Measurements from ENCODE around the gene FUT2.
A peak's percentile ranks its signal among the peaks of the same experiment; 100 is the strongest.
"Not testable (repeated sequence)": the region's sequence is repeated elsewhere in the genome, so short reads cannot be mapped to it uniquely, and the experiment has no call there.

The FUT2 gene

GRCh38 chr19:48714759-48715675, 19.2 kb downstream of the FUT2 start:
- Histone ChIP-seq H3K9ac (ENCODE audit: low read depth in 1 of 2, low read length in 2 of 2) (peak overlapping the region; percentile 77 to 92), H3K4me3 (ENCODE audit: low read depth in 1 of 2, low read length in 2 of 2) (peak overlapping the region; percentile 72 to 84), H3K4me1 (ENCODE audit: control insufficient read depth in 1 of 2, insufficient read depth in 2 of 2, low read length in 2 of 2) (peaks cover 29 to 33% of the 10 kb centered on the region in 2 donors), H3K27ac (ENCODE audit: low read depth, low read length) (peak overlapping the region; percentile 43), H3K27me3 (ENCODE audit: control insufficient read depth in 1 of 2, insufficient read depth in 2 of 2, low read length in 2 of 2) (no peaks in the 10 kb centered on the region), H3K9me3 (ENCODE audit: control insufficient read depth in 1 of 2, low read length in 2 of 2) (peaks cover 0 to 3% of the 10 kb centered on the region in 2 donors), H3K36me3 (ENCODE audit: control insufficient read depth in 1 of 2, insufficient read depth in 2 of 2, low read length in 2 of 2) (no peaks in the 10 kb centered on the region)

DNA sequence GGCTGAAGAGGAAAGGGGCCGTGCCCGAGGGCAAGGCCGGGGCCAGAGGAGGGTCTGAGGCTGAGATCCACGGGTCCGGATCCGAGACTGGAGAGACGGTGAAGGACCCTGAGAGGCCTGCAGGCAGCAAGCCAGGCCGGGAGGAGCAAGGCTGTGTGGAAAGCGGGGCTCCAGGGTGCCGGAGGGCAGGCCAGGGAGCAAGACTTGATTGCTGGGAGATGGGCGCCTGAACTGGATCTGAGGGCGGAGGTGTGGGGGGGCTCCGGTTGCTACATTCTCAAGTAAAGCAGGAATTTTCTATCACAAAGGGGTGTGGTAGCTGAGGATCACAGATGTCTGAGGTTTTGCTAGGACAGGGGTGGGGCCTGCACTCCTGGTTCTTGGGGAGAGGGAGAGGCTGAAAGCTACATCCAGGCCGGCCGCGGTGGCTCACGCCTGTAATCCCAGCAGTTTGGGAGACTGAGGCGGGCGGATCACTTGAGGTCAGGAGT, 20.0 kb downstream of the FUT2 start:
- no peaks in the 10 kb centered on the region for H3K27me3 ChIP-seq (ENCODE audit: control insufficient read depth in 1 of 2, insufficient read depth in 2 of 2, low read length in 2 of 2)
- peak overlapping the region; percentile 77 to 92 for H3K9ac ChIP-seq (ENCODE audit: low read depth in 1 of 2, low read length in 2 of 2)
- H3K36me3 ChIP-seq (ENCODE audit: control insufficient read depth in 1 of 2, insufficient read depth in 2 of 2, low read length in 2 of 2), result no peaks in the 10 kb centered on the region
- peak overlapping the region; percentile 72 to 84 for H3K4me3 ChIP-seq (ENCODE audit: low read depth in 1 of 2, low read length in 2 of 2)
- H3K9me3 ChIP-seq (ENCODE audit: control insufficient read depth in 1 of 2, low read length in 2 of 2), result peaks cover 0 to 3% of the 10 kb centered on the region in 2 donors
- no peak overlapping the region for H3K27ac ChIP-seq (ENCODE audit: low read depth, low read length)
- H3K4me1 ChIP-seq (ENCODE audit: control insufficient read depth in 1 of 2, insufficient read depth in 2 of 2, low read length in 2 of 2), result peaks cover 29 to 37% of the 10 kb centered on the region in 2 donors

GRCh38 chr19:48716562-48717291, 21.0 kb downstream of the FUT2 start:
- Histone ChIP-seq H3K36me3 (ENCODE audit: control insufficient read depth in 1 of 2, insufficient read depth in 2 of 2, low read length in 2 of 2) (no peaks in the 10 kb centered on the region), H3K27ac (ENCODE audit: low read depth, low read length) (no peak overlapping the region), H3K9me3 (ENCODE audit: control insufficient read depth in 1 of 2, low read length in 2 of 2) (no peaks in the 10 kb centered on the region), H3K4me3 (ENCODE audit: low read depth in 1 of 2, low read length in 2 of 2) (peak overlapping the region in 1 of 2 donors; percentile 43), H3K27me3 (ENCODE audit: control insufficient read depth in 1 of 2, insufficient read depth in 2 of 2, low read length in 2 of 2) (no peaks in the 10 kb centered on the region), H3K4me1 (ENCODE audit: control insufficient read depth in 1 of 2, insufficient read depth in 2 of 2, low read length in 2 of 2) (peaks cover 29 to 37% of the 10 kb centered on the region in 2 donors), H3K9ac (ENCODE audit: low read depth in 1 of 2, low read length in 2 of 2) (no peak overlapping the region)

DNA sequence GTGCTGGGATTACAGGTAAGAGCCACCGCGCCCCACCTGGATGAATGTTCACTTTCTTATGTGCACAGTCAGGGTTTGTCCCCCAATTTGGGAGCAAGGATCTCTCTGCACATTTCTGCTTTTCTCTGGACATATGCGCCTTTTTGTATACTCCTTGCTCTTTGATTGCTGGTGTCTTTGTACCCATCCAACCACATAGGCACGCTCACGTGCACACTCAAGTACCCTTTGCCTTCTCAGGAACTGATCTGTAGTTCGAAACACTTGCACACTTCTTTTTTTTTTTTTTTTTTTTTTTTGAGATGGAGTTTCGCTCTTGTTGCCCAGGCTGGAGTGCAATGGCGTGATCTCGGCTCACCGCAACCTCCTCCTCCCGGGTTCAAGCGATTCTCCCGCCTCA, 22.3 kb downstream of the FUT2 start:
- not testable (repeated sequence) for H3K36me3 ChIP-seq (ENCODE audit: control insufficient read depth in 1 of 2, insufficient read depth in 2 of 2, low read length in 2 of 2); H3K4me3 ChIP-seq (ENCODE audit: low read depth in 1 of 2, low read length in 2 of 2); H3K27ac ChIP-seq (ENCODE audit: low read depth, low read length); H3K27me3 ChIP-seq (ENCODE audit: control insufficient read depth in 1 of 2, insufficient read depth in 2 of 2, low read length in 2 of 2); H3K9ac ChIP-seq (ENCODE audit: low read depth in 1 of 2, low read length in 2 of 2); H3K9me3 ChIP-seq (ENCODE audit: control insufficient read depth in 1 of 2, low read length in 2 of 2)
- peaks cover 26 to 33% of the 10 kb centered on the region in 2 donors for H3K4me1 ChIP-seq (ENCODE audit: control insufficient read depth in 1 of 2, insufficient read depth in 2 of 2, low read length in 2 of 2)

GRCh38 chr19:48718711-48719231, 23.0 kb downstream of the FUT2 start:
- peaks cover 20 to 27% of the 10 kb centered on the region in 2 donors for H3K4me1 ChIP-seq (ENCODE audit: control insufficient read depth in 1 of 2, insufficient read depth in 2 of 2, low read length in 2 of 2)
- no peak overlapping the region for H3K27ac ChIP-seq (ENCODE audit: low read depth, low read length)

DNA sequence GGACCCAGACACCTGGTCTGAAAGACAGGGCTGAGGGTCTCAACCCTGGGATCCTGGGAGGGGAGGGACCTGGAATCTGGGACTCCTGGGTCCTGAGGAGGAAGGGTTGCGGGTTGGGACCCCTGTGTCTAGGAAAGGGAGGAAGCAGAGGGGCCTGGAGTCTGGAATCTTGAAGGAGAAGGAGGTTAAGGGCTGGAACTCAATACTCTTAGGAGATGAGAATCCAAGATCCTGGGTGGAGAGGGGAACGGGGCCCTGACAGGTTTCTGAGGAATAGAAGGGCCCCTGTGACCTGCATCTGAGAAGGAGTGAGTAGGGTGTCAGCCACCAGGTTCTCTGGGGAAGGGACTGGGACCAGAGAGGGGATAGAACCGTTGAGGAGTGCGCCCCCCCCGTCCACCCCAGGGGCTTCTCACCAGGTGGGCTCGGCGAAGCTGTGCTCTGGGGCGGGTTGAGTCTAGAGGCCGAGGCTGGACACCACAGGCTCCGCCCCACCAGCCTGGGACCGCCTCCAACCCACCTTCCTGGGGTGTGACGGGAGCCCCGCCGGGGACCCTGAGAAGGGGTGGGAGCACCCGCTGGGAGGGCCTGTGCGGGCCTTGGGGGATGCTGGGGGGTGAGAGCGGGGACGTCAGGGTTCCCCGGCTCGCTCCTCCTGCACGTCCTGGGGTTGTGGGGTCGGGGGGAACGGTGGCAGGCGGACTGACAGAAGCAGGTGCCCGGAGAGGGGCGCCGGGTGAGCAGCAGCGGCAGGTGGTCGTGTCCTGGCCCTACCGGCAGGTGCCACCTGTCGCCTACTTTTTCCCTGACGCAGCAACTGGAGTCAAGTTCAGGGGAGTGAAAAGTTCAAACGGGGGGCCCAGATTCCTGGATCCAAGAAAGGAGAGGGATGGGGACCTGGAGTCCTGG, 23.7 kb downstream of the FUT2 start, which contains the start of gene MAMSTR:
MAMSTR (minus strand) TSS at position 463 of the 909 bp plus-strand sequence. CDS start 694 bp downstream, outside the sequence.
- Histone ChIP-seq H3K4me1 (ENCODE audit: control insufficient read depth in 1 of 2, insufficient read depth in 2 of 2, low read length in 2 of 2) (peaks cover 20 to 27% of the 10 kb centered on the region in 2 donors), H3K9me3 (ENCODE audit: control insufficient read depth in 1 of 2, low read length in 2 of 2) (no peaks in the 10 kb centered on the region), H3K27ac (ENCODE audit: low read depth, low read length) (no peak within 1 kb of the TSS), H3K4me3 (ENCODE audit: low read depth in 1 of 2, low read length in 2 of 2) (peak within 1 kb of the TSS; percentile 69 to 86), H3K9ac (ENCODE audit: low read depth in 1 of 2, low read length in 2 of 2) (peak within 1 kb of the TSS in 1 of 2 donors; percentile 58), H3K27me3 (ENCODE audit: control insufficient read depth in 1 of 2, insufficient read depth in 2 of 2, low read length in 2 of 2) (no peaks in the 10 kb centered on the region), H3K36me3 (ENCODE audit: control insufficient read depth in 1 of 2, insufficient read depth in 2 of 2, low read length in 2 of 2) (no peaks in the 10 kb centered on the region)

More at GRCh38 chr19:48718711-48719231, 23.0 kb downstream of the FUT2 start:
- no peaks in the 10 kb centered on the region for H3K36me3 ChIP-seq (ENCODE audit: control insufficient read depth in 1 of 2, insufficient read depth in 2 of 2, low read length in 2 of 2)
- no peaks in the 10 kb centered on the region for H3K27me3 ChIP-seq (ENCODE audit: control insufficient read depth in 1 of 2, insufficient read depth in 2 of 2, low read length in 2 of 2)
- H3K9ac ChIP-seq (ENCODE audit: low read depth in 1 of 2, low read length in 2 of 2), result no peak overlapping the region
- H3K9me3 ChIP-seq (ENCODE audit: control insufficient read depth in 1 of 2, low read length in 2 of 2), result no peaks in the 10 kb centered on the region
- no peak overlapping the region for H3K4me3 ChIP-seq (ENCODE audit: low read depth in 1 of 2, low read length in 2 of 2)

- H3K9me3 ChIP-seq (ENCODE audit: control insufficient read depth in 1 of 2, low read length in 2 of 2), result no peaks in the 10 kb centered on the region
- H3K4me1 ChIP-seq (ENCODE audit: control insufficient read depth in 1 of 2, insufficient read depth in 2 of 2, low read length in 2 of 2), result peaks cover 20 to 24% of the 10 kb centered on the region in 2 donors
- H3K27me3 ChIP-seq (ENCODE audit: control insufficient read depth in 1 of 2, insufficient read depth in 2 of 2, low read length in 2 of 2), result no peaks in the 10 kb centered on the region
- no peak overlapping the region for H3K27ac ChIP-seq (ENCODE audit: low read depth, low read length)
- H3K9ac ChIP-seq (ENCODE audit: low read depth in 1 of 2, low read length in 2 of 2), result no peak overlapping the region
- H3K36me3 ChIP-seq (ENCODE audit: control insufficient read depth in 1 of 2, insufficient read depth in 2 of 2, low read length in 2 of 2), result no peaks in the 10 kb centered on the region
- H3K4me3 ChIP-seq (ENCODE audit: low read depth in 1 of 2, low read length in 2 of 2), result peak overlapping the region in 1 of 2 donors; percentile 86
Observed at GRCh38 chr19:48720251-48720612, 24.5 kb downstream of the FUT2 start.

DNA sequence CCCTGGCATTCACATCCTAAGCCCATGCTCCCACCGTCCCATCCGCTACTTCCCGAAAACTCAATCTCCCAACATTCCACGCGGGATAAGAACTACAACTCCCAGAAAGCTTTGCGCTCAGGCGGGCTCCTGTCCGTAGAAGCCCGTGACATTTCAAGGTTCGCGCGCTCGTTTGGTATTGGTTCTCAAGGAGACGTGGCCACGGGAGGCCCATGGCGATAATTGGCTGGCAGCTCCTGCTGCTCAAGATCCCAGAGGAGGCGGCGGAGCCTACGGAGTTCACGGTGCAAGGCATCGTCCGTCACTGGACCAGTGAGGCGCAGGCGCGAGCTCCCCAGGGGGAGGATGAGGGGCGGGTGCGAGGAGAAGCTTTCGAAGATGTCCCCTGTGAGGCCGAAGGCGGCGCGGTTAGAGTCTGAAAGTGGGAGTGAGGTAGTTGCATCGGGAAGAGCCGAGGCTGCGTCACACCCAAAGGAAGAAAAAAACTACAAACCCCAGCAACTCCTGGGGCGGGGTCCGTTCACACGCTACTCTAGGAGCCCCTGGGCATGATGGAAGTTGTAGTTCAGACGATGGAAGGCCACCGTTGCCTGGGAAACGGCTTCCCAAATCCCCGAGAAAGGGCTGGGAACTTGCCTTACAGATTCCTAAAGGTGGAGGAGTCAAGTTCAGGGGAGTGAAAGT, 25.0 kb downstream of the FUT2 start:
- Histone ChIP-seq H3K4me3 (ENCODE audit: low read depth in 1 of 2, low read length in 2 of 2) (peak overlapping the region; percentile 69 to 86), H3K4me1 (ENCODE audit: control insufficient read depth in 1 of 2, insufficient read depth in 2 of 2, low read length in 2 of 2) (peaks cover 19 to 21% of the 10 kb centered on the region in 2 donors), H3K36me3 (ENCODE audit: control insufficient read depth in 1 of 2, insufficient read depth in 2 of 2, low read length in 2 of 2) (no peaks in the 10 kb centered on the region), H3K27ac (ENCODE audit: low read depth, low read length) (peak overlapping the region; percentile 79), H3K9me3 (ENCODE audit: control insufficient read depth in 1 of 2, low read length in 2 of 2) (no peaks in the 10 kb centered on the region), H3K9ac (ENCODE audit: low read depth in 1 of 2, low read length in 2 of 2) (peak overlapping the region; percentile 48 to 58), H3K27me3 (ENCODE audit: control insufficient read depth in 1 of 2, insufficient read depth in 2 of 2, low read length in 2 of 2) (no peaks in the 10 kb centered on the region)

GRCh38 chr19:48722196-48722708, 26.5 kb downstream of the FUT2 start:
- Histone ChIP-seq H3K4me1 (ENCODE audit: control insufficient read depth in 1 of 2, insufficient read depth in 2 of 2, low read length in 2 of 2) (peaks cover 10 to 11% of the 10 kb centered on the region in 2 donors), H3K9ac (ENCODE audit: low read depth in 1 of 2, low read length in 2 of 2) (no peak overlapping the region), H3K9me3 (ENCODE audit: control insufficient read depth in 1 of 2, low read length in 2 of 2) (peaks cover 0 to 3% of the 10 kb centered on the region in 2 donors), H3K36me3 (ENCODE audit: control insufficient read depth in 1 of 2, insufficient read depth in 2 of 2, low read length in 2 of 2) (no peaks in the 10 kb centered on the region), H3K27ac (ENCODE audit: low read depth, low read length) (no peak overlapping the region), H3K4me3 (ENCODE audit: low read depth in 1 of 2, low read length in 2 of 2) (no peak overlapping the region), H3K27me3 (ENCODE audit: control insufficient read depth in 1 of 2, insufficient read depth in 2 of 2, low read length in 2 of 2) (no peaks in the 10 kb centered on the region)
